GM10248 (cell line): ENCODE data around the gene AQP1.
A peak's percentile ranks its signal among the peaks of the same experiment; 100 is the strongest.

ENCODE experiments used
- CTCF ChIA-PET: fragments of 300-600 bp; sonication (Branson Sonifier 250); formaldehyde crosslinking; extraction: SDS; loops from one replicate; lab custom pipeline; 2021; ENCODE audit warnings: antibody characterized with exemption; lab: Yijun Ruan, JAX
- POLR2A ChIA-PET: fragments of 350-650 bp; sonication (Branson Sonifier 250); formaldehyde crosslinking; extraction: SDS; loops from one replicate; lab custom pipeline; 2020; ENCODE audit warnings: antibody characterized with exemption; lab: Yijun Ruan, JAX
- DNase-seq: peaks from one replicate; pipeline ENCODE4 v3.0.0; 2012; ENCODE audit errors: extremely low spot score
- TF ChIP-seq, protein P1 (sequence below): IDR thresholded peaks from 2 replicates; pipeline ENCODE4 v1.5.1; 2012; ENCODE audit warnings: mild to moderate bottlenecking, low read depth; ENCODE audit errors: extremely low read depth, missing control alignments, control extremely low read depth

AQP1 gene

DNA sequence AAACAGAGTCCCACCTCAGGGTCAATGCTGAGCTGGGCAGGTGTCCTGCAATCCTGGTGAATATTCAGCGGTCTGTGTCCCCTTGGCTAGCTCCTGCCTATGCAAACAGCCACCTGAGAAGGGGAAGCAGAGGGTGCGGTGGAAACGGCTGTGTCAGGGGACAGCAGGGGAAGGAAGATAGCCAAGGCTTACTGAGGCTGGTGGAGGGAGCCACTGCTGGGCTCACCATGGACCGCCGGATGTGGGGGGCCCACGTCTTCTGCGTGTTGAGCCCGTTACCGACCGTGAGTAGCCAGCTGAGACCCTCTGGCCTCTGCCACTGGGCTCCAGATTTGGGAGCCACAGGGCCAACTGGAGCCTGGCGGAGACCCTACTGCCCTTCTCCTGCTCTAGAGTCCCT, 52.2 kb downstream of the AQP1 start, which contains the start of gene GHRHR:
GHRHR (plus strand) TSS at position 112 of the 400 bp plus-strand sequence; CDS start at position 228, 116 bp downstream.
- no peak for DNase-seq
- CTCF ChIA-PET, result interaction anchor here (1.0 to 2.2 kb wide), 4 partner anchors 11 to 26 kb away, joined by 3 to 9 read pairs (median 5); no protein-coding TSS in a partner anchor
- TF ChIP-seq, protein P1, sequence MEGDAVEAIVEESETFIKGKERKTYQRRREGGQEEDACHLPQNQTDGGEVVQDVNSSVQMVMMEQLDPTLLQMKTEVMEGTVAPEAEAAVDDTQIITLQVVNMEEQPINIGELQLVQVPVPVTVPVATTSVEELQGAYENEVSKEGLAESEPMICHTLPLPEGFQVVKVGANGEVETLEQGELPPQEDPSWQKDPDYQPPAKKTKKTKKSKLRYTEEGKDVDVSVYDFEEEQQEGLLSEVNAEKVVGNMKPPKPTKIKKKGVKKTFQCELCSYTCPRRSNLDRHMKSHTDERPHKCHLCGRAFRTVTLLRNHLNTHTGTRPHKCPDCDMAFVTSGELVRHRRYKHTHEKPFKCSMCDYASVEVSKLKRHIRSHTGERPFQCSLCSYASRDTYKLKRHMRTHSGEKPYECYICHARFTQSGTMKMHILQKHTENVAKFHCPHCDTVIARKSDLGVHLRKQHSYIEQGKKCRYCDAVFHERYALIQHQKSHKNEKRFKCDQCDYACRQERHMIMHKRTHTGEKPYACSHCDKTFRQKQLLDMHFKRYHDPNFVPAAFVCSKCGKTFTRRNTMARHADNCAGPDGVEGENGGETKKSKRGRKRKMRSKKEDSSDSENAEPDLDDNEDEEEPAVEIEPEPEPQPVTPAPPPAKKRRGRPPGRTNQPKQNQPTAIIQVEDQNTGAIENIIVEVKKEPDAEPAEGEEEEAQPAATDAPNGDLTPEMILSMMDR, result no peak
- POLR2A ChIA-PET, result no interaction called here

DNA sequence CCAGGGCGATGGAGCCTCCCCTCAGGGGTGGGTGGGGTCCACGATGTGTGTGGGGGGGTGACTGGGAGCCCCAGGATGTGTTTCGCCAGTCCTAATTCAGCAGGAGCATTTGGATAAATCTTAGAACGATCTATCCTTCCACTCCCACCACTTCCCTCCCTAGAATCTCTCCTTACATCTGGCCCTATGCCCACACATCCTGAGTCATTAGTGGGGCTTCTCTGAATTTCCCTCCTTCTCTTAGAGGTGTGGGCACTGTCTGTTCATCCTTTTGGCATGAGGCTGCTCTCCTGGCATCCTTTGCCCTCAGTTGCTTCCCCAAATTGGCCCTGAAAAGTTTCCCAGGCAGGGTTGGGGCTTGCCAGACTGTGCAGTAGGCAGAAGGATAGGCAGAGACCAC, 53.7 kb downstream of the AQP1 start:
- TF ChIP-seq, protein P1, result no peak
- CTCF ChIA-PET, result interaction anchor here (0.7 to 7.4 kb wide), 4 partner anchors 9 to 27 kb away, joined by 3 to 56 read pairs (median 10); no protein-coding TSS in a partner anchor
- POLR2A ChIA-PET, result no interaction called here
- no peak for DNase-seq

- TF ChIP-seq, protein P1, result no peak
- ChIA-PET POLR2A (no interaction called here), CTCF (interaction anchor here (0.6 to 7.4 kb wide), 7 partner anchors 8 to 164 kb away, joined by 3 to 56 read pairs (median 3); no protein-coding TSS in a partner anchor)
- DNase-seq, result no peak
Measured at GRCh38 chr7:30965883-30966282, 54.2 kb downstream of the AQP1 start.

- DNase-seq, result peak; percentile 13
- TF ChIP-seq, protein P1, result no peak
- POLR2A ChIA-PET, result no interaction called here
- CTCF ChIA-PET, result interaction anchor here (2.6 to 7.4 kb wide), 2 partner anchors 16 to 30 kb away, joined by 10 to 56 read pairs; no protein-coding TSS in a partner anchor
Measured at GRCh38 chr7:30968294-30968693, 56.6 kb downstream of the AQP1 start.

DNA sequence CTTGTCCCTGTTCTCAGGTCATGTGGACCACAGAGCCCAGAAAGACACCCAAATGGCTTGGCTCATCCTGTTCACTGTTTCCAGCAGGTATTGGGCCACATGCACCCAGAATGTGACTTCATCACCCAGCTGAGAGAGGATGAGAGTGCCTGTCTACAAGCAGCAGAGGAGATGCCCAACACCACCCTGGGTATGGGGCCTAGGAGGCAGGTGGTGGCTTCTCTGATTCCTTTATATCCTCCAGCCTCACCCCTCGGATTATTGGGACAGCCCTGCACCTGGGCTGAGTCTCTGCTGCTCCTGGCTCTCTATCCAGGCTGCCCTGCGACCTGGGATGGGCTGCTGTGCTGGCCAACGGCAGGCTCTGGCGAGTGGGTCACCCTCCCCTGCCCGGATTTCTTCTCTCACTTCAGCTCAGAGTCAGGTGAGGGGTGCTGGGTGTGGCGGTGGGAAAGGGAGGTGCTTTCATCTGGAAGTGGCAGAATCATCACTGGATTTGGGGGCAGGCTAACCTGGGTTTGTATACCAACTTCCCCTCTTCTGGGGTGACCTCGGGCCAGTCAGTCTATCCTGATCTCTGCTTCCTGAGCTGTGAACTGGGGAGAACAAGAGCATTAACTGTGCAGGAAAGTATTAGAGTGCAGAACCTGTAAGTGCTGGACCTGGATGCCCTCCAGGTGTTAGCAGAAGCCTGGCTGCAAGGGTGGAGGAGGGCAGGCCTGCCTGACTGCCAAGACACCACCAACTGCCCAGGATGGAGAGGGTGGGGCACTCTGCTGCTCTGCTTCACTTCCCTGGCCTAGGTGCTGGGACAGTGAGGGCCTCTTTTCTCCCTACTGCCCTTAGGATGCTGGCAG, 57.3 kb downstream of the AQP1 start:
- TF ChIP-seq, protein P1, result no peak
- POLR2A ChIA-PET, result no interaction called here
- DNase-seq, result peak; percentile 18
- CTCF ChIA-PET, result interaction anchor here (7.4 to 8.8 kb wide), 2 partner anchors 15 to 31 kb away, joined by 56 to 63 read pairs; no protein-coding TSS in a partner anchor

DNA sequence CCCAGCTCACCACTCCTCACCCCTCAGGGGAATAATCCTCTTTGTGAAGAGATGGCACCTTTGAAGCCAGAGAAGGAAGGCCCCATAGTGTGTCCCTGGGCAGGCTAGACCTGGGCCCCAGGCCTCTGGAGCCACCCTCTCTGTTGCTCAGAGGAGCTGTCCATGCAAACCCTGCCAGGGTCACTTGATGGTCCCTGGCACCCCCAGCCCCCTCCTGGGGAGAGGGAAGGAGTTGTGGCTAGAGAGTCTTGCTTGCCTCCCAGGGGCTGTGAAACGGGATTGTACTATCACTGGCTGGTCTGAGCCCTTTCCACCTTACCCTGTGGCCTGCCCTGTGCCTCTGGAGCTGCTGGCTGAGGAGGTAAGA, 57.9 kb downstream of the AQP1 start:
- ChIA-PET POLR2A (no interaction called here), CTCF (interaction anchor here (0.9 to 8.8 kb wide), 5 partner anchors 10 to 229 kb away, joined by 4 to 63 read pairs (median 6); no protein-coding TSS in a partner anchor)
- TF ChIP-seq, protein P1, result no peak
- peak; percentile 5 for DNase-seq
